Measurements from ENCODE around the gene FAAH. TPM values are rescaled to one million over a fixed set of nuclear protein-coding genes. Genes with fewer than 3 reads are reported as not detected.

FAAH gene
- total RNA-seq, 1 experiment from 2014 or later = 24.8 TPM

- CTCF ChIA-PET = no interaction called here
These were observed 25.3 kb upstream of the FAAH start for GRCh38 chr1:46368791-46369190.

More at GRCh38 chr1:46368791-46369190, 25.3 kb upstream of the FAAH start:
- no TSS peak for BruUV-seq (replicated peaks)
- no peaks in the 10 kb centered on the region for H3K79me2 ChIP-seq (ENCODE audit: insufficient read depth, low read length)
- TF ChIP-seq MAX (IDR thresholded peaks at IDR 0.05) (no peak), EGR1 (IDR thresholded peaks at IDR 0.05; ENCODE audit: low read depth) (no peak), JUND (IDR thresholded peaks at IDR 0.05) (no peak), SRF (IDR thresholded peaks at IDR 0.05; ENCODE audit: low read depth) (no peak), ZNF274 (IDR thresholded peaks at IDR 0.05; ENCODE audit: low read depth, low read length) (no peak), POLR2A (IDR thresholded peaks at IDR 0.05; ENCODE audit: borderline replicate concordance, extremely low read depth, insufficient read depth, insufficient read length) (no peak), ATF3 (IDR thresholded peaks at IDR 0.05) (no peak), ELF1 (IDR thresholded peaks at IDR 0.05; ENCODE audit: borderline replicate concordance, low read depth) (no peak), ZBTB33 (IDR thresholded peaks at IDR 0.05; ENCODE audit: extremely low read depth, insufficient replicate concordance, low read length) (no peak), YY1 (IDR thresholded peaks at IDR 0.05; ENCODE audit: extremely low read depth, insufficient replicate concordance, low read depth, low read length) (no peak), CTCF (IDR thresholded peaks at IDR 0.05 in 2 of 3, conservative IDR thresholded peaks at IDR 0.05 in 1 of 3; ENCODE audit: borderline replicate concordance in 1 of 3, insufficient read depth in 1 of 3, low read depth in 2 of 3, low read length in 2 of 3) (no peak)
- POLR2A ChIA-PET = no interaction called here
- no peaks in the 10 kb centered on the region for H3K9me2 ChIP-seq (ENCODE audit: insufficient read depth)
- ATAC-seq (no peak), DNase-seq (ENCODE audit: low read depth, low spot score) (no peak)
- H4K20me1 ChIP-seq (ENCODE audit: insufficient read depth) = no peaks in the 10 kb centered on the region
- intact Hi-C loops (cut with micrococcal nuclease) = no loop called here
- no peak overlapping the region for H3K9ac ChIP-seq (ENCODE audit: low read length)
- no peaks in the 10 kb centered on the region for H3K27me3 ChIP-seq (ENCODE audit: insufficient read depth, low read length)
- H3K27ac ChIP-seq (ENCODE audit: low read depth, low read length) = no peak overlapping the region
- no peaks in the 10 kb centered on the region for H3K4me1 ChIP-seq (ENCODE audit: control insufficient read depth in 1 of 2, insufficient read depth in 2 of 2, low read length in 2 of 2)
- RAD21 ChIA-PET (ENCODE audit: low non-redundant PET in 1 of 2, low total read pairs in 2 of 2, uncharacterized antibody in 2 of 2, unreplicated experiment in 2 of 2) = no interaction called here
- peaks cover 5 to 11% of the 10 kb centered on the region in 2 experiments; a peak in 2 of 4 replicates for H3K36me3 ChIP-seq (ENCODE audit: control insufficient read depth in 1 of 2, insufficient read depth in 2 of 2, low read length in 2 of 2)
- no peaks in the 10 kb centered on the region for H3K9me3 ChIP-seq (ENCODE audit: control insufficient read depth in 1 of 2, insufficient read depth in 1 of 2, low read depth in 1 of 2, low read length in 2 of 2)
- H3K4me3 ChIP-seq (replicated peaks in 1 of 2; ENCODE audit: low read depth in 1 of 2, low read length in 2 of 2) = no peak overlapping the region
- H3K4me2 ChIP-seq (ENCODE audit: low read length) = no peak overlapping the region
- H2AFZ ChIP-seq (ENCODE audit: low read depth, low read length, poor library complexity, severe bottlenecking) = no peak overlapping the region
